Measurements from ENCODE around the gene PLD1.
A peak's percentile ranks its signal among the peaks of the same experiment; 100 is the strongest.
"Not testable (repeated sequence)": the region's sequence is repeated elsewhere in the genome, so short reads cannot be mapped to it uniquely, and the experiment has no call there.

Gene PLD1

DNA sequence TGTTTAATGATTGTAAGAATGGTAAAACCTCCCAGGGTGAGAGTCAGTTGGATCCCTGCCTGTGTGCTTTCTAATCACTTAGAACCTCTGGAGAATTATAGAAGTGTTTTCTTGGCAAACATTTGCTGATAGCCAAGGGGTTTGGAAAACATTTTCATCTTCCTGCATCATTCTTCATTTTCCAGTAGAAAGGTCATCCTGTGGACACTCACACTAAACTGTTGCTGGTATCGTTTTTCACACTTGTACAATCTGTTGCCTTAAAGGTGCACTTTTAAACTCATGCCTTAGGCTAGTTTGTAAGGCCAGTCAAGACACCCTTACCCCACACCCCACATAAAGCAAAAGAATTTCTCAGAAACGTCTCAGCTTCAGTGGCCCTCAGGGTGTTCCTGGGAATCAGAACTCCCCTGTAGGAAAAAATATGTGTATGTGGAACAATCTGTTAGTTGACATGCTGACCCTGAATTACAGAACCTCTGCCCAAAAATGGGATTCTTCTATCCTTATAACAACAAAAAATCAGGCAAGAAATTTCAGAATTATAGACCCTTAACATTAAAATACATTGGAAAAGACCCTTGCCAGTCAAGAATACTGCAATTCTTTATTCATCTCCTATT lies 5.8 kb upstream of the PLD1 start:
- no peak for DNase-seq

GRCh38 chr3:171814662-171815061 lies 4.4 kb upstream of the PLD1 start:
- not testable (repeated sequence) for DNase-seq

- peak; percentile 21 to 42 for DNase-seq
Observed at GRCh38 chr3:171813897-171814460, 3.7 kb upstream of the PLD1 start.

- no peak for DNase-seq
Observed at GRCh38 chr3:171813278-171813896, 3.1 kb upstream of the PLD1 start.

DNA sequence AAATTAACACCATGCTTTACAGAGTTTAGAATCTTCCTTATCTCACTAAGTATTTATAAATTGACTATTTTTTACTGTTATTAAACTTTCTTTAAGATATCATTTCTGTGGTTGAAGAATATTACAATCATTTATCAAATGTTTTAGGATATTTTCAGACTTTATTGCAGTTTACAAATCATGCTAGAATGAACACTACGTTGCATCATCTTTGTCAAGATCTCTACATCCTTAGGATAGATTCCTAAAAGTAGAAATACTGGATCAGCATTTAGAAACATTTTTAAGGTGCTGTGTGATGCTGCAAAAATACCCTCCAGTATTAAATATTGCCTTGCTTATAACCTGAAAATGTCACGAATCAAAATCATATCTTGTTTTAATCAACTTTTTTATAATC lies 2.5 kb upstream of the PLD1 start:
- DNase-seq: no peak

DNA sequence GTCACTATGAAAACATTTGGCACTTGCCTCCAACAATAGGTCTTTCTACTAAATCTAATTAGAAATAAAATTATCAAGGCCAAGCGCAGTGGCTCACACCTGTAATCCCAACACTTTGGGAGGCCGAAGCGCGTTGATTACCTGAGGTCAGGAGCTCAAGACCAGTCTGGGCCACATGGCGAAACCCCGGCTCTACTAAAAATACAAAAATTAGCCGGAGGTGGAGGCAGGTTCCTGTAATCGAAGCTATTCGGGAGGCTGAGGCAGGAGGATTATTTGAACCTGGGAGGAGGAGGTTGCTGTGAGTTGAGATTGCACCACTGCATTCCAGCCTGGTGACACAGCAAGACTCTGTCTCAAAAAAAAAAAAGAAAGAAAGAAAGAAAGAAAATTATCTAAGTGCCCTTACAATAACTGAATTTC lies 1.6 kb upstream of the PLD1 start:
- no peak for DNase-seq

GRCh38 chr3:171811295-171811912 lies 1.1 kb upstream of the PLD1 start:
- DNase-seq: no peak

DNA sequence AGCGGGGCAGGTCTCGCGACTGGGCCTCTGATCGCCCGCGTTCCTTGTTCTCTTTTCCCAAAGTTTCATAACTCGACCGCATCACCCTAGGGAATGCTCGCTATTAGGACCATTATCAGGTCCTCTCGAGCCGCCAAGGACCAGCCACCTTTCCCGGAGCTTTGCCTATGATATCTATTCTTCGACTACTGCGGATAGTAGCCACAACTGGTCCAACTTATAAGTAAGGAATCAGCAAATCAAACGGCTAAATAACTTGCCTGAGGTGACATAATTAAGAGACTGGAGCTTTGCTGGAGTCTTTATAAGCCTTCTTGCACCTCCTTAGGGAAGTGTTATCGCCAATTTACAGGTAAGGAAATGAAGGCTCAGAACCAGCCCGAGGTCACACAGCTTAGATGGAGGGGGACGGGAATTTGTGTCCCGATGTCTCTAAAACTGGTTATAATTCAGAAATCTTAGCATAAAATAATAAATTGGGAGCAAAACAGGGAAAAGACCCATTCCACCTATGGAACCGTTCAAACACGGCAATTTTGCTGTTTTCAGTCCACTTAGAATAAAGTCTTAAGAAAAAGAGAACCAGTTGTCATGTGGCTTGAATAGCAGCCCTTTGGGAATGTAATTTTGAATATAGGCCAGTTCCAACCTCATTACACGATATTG lies 479 bp upstream of the PLD1 start:
- DNase-seq: no peak

- peak in 1 of 2 donors; percentile 3 for DNase-seq
Observed at GRCh38 chr3:171809611-171809860, 747 bp downstream of the PLD1 start.

DNA sequence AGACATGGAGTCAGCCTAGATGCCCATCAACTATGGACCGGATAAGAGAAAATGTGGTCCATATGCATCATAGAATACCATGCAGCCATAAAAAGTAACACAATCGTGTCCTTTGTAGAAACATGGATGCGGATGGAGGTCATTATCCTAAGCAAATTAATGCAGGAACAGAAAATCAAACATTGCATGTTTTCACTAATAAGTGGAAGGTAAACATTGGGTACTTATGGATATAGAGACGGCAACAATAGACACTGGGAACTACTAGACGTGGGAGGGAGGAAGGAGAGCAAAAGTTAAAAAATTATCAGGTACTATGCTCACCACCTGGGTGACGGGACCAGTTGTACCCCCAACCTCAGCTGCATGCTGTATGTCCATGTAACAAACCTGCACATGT lies 2.5 kb downstream of the PLD1 start:
- DNase-seq: no peak

DNA sequence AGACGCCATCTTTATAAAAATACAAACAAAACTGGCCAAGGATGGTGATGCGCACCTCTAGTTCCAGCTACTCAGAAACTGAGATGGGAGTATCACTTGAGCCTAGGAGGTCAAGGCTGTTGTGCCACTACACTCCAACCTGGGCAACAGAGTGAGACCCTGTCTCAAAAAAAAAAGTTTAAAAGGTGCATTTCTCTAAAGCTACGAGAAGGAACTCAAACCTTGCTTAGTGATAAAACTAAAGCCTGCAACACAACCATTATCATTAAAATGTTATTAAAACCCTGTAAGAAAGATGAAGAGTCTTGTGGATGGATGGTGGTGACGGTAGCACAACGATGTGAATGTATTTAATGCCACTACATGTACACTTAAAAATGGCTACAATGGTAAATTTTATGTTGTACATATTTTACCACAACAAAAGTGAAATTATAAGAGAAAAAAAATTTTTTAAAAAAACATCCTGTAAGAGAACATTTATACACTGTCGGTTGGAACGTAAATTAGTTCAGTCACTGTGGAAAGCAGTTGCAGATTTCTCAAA lies 3.1 kb downstream of the PLD1 start:
- no peak for DNase-seq

DNA sequence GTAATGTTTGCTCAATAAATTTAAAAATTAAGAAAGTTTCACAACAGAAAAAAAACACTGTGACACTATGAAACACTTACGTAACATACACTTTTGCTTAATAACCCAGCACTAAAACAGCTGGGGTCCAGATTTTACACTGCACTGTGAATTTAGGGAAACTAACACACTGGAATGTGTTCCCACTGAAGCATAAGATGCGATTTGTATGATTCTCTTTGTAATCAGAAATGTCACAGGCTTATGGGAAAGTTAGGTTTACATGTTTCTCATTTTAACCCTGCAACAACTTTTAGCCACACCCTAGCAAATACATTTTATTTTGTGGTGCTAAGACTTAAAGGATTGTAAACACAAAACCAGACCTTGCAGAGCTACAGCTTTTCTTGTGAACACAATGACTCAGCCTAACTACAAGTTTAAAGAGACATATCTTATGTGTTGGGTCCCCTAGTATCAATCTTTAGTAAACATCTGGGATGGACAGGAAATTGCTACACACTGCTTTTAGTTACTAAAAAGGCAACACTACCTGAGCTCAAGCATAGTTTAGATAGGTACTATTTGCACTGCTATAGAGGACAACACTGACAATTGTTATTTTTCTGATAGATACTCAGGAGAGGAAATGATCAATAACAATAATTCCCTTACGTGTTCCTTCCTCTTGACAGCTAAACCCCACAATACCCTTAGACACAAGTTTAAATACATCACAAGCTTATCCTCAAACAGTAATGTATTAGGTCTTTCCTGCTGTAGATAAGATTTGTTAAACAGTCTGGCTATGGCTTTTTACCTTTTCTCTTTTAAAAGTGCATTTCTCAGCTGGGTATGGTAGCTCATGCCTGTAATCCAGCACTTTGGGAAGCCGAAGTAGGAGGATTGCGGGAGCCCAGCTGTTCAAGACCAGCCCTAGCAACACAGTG lies 3.8 kb downstream of the PLD1 start:
- DNase-seq: no peak

- no peak for DNase-seq
Observed at GRCh38 chr3:171805687-171806086, 4.6 kb downstream of the PLD1 start.

DNA sequence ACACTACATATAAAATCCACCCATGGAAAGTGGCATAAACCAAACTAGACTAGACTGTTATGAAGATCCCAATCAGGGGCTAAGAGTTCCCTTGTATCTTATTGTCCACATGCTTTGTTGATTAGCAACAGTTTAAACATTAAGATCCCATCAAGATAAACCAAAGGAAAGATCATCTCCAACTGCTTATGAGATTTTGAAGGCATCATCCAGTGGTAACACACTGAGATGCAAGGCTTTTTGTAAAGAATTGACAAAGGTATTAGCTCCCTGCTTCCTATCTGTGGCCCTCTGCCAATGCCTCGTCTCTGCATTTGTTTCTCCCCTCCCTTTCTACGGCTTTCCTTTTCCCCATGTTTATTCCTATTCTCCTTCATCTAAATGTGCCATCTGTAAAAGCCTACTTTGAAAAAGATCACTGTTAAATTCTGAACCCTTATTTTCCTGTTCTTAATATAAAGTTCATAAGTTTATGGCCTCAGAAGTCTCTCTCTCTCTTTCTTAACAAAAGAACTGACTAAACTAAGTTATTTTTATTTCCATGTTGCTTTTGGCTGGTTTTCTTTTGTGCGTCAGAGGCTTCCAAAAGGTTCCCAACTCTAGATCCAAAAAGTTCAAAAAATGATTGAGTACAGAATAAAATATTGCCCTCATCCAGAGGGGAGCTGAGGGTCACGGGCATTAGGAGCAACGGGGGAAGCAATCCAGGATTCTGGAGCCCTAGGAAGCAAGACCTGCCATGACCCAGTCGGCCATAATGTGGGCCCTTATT lies 5.5 kb downstream of the PLD1 start:
- DNase-seq: no peak

GRCh38 chr3:171803044-171803443 lies 7.2 kb downstream of the PLD1 start:
- no peak for DNase-seq

- DNase-seq: no peak
Observed at GRCh38 chr3:171802590-171802956, 7.7 kb downstream of the PLD1 start.

DNA sequence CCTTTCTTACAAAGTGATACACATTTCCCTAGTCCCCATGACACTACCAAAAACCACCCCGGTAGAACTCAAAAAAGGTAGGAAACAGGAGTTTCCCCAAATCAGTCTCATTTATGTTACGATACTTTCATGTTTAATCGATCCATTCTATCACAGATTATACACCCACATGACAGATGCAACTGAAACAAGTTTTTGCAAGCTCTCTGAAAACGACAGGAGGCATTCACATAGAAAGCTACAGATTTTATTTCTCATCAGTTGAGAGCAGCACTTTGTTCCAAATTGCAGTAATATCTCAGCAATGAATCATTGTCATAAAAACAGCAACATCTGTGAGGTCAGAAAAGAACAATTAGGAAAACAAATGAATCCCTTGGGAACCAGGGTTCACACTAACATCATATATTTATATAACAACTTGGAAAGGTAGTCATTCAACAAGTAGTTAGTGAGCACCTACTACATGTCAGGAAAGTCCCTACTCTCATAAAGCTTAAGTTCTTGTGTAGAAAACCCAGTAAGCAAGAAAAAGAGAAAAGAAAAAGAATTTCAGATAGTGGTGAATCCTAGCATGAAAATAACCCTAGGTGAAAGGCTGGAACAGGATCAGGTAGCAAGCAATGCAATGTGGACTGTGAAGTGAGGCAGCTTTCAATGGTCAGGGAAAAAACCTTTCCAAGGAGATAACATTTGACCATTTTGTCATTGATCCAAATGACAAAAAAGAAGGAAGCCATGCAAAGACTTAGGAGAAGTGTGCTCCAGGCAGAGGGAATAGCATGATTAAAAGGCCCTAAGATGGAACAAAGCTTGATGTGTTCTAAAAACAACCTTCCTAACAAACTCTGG lies 8.3 kb downstream of the PLD1 start:
- no peak for DNase-seq

DNA sequence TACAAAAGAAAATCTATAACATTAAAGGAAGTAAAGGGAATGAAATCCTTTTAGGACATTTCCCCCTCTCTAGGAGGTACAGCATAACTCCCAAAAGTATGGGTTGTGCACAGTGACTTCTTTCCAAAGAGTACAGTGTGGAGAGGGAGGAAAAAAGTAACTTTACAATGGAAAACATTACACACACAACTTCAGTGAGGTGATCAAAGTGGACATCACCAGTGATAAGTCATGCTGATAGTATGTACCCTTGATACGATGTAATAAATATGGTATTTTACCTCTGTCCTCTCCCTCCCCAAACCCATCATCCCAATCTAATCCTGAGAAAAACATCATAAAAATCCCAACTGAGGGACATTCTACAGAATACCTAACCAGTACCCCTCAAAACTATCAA lies 10.8 kb downstream of the PLD1 start:
- no peak for DNase-seq

DNA sequence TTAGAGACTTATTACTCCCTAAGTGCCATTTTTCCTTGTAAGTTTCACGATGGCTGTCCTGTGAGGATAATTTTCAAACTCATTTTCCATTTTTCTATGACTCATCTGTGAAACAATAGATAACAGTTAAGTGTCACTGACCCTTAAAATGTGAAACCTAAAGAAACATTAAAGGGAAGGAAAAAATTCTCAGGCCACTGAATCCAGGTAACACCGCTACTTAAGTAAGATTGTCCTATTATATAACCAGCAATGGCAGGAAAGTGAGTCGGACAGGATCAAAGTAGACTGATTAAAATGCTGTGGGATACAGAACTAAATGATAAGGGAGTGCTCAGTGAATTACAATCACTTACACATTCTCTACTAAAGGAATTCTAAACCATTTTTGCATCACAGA lies 12.4 kb downstream of the PLD1 start:
- no peak for DNase-seq

- no peak for DNase-seq
Observed at GRCh38 chr3:171797265-171797679, 13.0 kb downstream of the PLD1 start.

Measured in CD4-positive, alpha-beta T cell treated with Interferon alpha-2 for 1 hour (primary cell).